SK-N-MC (cell line): ENCODE results near the gene JOSD1.

Source experiments
- EZH2 ChIP-seq: fragments of 200-600 bp; sonication (generic); IDR thresholded peaks from one replicate; pipeline ENCODE4 v1.6.1; 2017; ENCODE audit warnings: antibody characterized with exemption
- FOXP2 ChIP-seq: optimal IDR thresholded peaks from 2 replicates; pipeline ENCODE3; 2011; ENCODE audit warnings: mild to moderate bottlenecking, moderate library complexity; ENCODE audit not compliant: insufficient read depth; ENCODE audit errors: extremely low read length, control extremely low read depth
- POLR2AphosphoS5 ChIP-seq: IDR thresholded peaks from 2 replicates; pipeline ENCODE4 v1.6.1; 2012; ENCODE audit warnings: mild to moderate bottlenecking, low read depth, low read length, borderline replicate concordance

DNA sequence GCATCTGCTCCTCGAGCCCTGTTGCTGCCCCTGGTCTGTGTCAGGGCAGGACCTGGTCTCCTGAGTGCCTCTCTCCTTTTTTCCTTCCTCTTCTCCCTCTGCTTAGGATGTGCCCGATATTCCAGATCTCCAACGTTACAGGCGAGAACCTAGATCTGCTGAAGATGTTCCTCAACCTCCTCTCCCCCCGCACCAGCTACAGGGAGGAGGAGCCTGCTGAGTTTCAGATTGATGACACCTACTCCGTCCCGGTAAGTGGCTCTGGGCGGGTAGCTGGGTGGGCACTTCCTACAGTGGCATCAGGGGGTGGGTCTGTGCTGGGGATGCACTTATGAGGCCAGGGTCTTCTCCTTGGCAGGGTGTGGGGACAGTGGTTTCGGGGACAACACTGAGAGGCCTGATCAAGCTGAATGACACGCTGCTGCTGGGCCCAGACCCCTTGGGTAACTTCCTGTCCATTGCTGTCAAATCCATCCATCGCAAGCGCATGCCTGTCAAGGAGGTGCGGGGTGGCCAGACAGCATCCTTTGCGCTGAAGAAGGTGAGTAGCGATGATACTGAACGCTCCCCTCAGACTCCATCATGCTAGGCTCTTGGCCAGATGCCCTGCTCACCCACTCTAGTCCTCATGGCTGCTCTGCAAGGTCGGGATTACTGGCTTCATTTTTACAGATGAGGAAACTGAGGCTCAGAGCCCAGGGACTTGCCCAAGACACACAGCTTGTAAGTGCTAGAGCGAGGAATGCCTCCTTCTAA, 25.3 kb upstream of the JOSD1 start:
- no peak for TF ChIP-seq POLR2AphosphoS5
- no peak for TF ChIP-seq EZH2
- TF ChIP-seq FOXP2: no peak
